A673 (cell line): ENCODE measurements around the gene KCND2.

Source experiments
- EZH2 ChIP-seq: fragments of 200-600 bp; sonication (generic); IDR thresholded peaks from 2 replicates; pipeline ENCODE4 v1.6.1; 2017; ENCODE audit warnings: borderline replicate concordance, low read depth, mild to moderate bottlenecking, mixed read lengths, antibody characterized with exemption, low read length; ENCODE audit not compliant: poor library complexity, severe bottlenecking
- TF ChIP-seq, protein P1 (sequence below): fragments of 300-800, 200-600 bp; sonication (generic); conservative IDR thresholded peaks from 2 replicates; pipeline ENCODE4 v1.5.1; 2017; ENCODE audit warnings: low read depth, mild to moderate bottlenecking, antibody characterized with exemption, low read length, moderate library complexity, mixed read lengths

DNA sequence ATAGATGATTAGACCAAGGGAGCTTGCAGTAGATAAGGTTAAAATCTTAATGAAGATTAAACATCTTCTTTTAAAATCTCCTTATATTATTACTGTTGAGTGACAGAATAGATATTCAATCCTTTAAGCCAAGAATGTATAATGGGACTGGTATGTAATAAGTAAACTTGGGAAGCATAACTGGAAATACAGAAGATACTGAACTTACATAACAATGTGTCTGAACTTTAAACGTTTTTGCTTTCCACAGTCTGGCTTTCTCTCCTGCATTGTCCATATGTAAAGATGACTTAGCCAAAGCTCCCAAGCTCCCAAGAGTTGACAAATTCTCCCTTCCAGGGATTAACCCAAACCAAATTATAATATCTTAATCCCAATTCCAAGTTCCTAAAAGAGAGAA lies 129.8 kb downstream of the KCND2 start:
- TF ChIP-seq EZH2 = no peak
- TF ChIP-seq, protein P1, sequence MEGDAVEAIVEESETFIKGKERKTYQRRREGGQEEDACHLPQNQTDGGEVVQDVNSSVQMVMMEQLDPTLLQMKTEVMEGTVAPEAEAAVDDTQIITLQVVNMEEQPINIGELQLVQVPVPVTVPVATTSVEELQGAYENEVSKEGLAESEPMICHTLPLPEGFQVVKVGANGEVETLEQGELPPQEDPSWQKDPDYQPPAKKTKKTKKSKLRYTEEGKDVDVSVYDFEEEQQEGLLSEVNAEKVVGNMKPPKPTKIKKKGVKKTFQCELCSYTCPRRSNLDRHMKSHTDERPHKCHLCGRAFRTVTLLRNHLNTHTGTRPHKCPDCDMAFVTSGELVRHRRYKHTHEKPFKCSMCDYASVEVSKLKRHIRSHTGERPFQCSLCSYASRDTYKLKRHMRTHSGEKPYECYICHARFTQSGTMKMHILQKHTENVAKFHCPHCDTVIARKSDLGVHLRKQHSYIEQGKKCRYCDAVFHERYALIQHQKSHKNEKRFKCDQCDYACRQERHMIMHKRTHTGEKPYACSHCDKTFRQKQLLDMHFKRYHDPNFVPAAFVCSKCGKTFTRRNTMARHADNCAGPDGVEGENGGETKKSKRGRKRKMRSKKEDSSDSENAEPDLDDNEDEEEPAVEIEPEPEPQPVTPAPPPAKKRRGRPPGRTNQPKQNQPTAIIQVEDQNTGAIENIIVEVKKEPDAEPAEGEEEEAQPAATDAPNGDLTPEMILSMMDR = no peak
